ENCODE data around the gene ACOX3.

ACOX3 gene

GRCh38 chr4:8404791-8405515, 35.6 kb downstream of the ACOX3 start:
- DNase-seq (ENCODE audit: low read depth): no peak

GRCh38 chr4:8403976-8404375, 36.5 kb downstream of the ACOX3 start:
- no peak for DNase-seq (ENCODE audit: low read depth)

- DNase-seq (ENCODE audit: low read depth): peak; percentile 34
Measured at GRCh38 chr4:8403173-8403753, 37.3 kb downstream of the ACOX3 start.

GRCh38 chr4:8402640-8403039, 37.9 kb downstream of the ACOX3 start:
- DNase-seq (ENCODE audit: low read depth): no peak

- DNase-seq (ENCODE audit: low read depth): no peak
Measured at GRCh38 chr4:8402181-8402597, 38.3 kb downstream of the ACOX3 start.

- no peak for DNase-seq (ENCODE audit: low read depth)
Measured at GRCh38 chr4:8401665-8402064, 38.9 kb downstream of the ACOX3 start.

GRCh38 chr4:8400632-8401325, 39.7 kb downstream of the ACOX3 start:
- DNase-seq (ENCODE audit: low read depth): no peak

- no peak for DNase-seq (ENCODE audit: low read depth)
Measured at GRCh38 chr4:8399298-8399697, 41.2 kb downstream of the ACOX3 start.

GRCh38 chr4:8398347-8398746, 42.2 kb downstream of the ACOX3 start:
- DNase-seq (ENCODE audit: low read depth): no peak

GRCh38 chr4:8396762-8397406, 43.6 kb downstream of the ACOX3 start:
- no peak for DNase-seq (ENCODE audit: low read depth)

GRCh38 chr4:8395504-8396296, 44.8 kb downstream of the ACOX3 start:
- no peak for DNase-seq (ENCODE audit: low read depth)

- no peak for DNase-seq (ENCODE audit: low read depth)
Measured at GRCh38 chr4:8394806-8395205, 45.7 kb downstream of the ACOX3 start.

- DNase-seq (ENCODE audit: low read depth): no peak
Measured at GRCh38 chr4:8394061-8394519, 46.4 kb downstream of the ACOX3 start.

- no peak for DNase-seq (ENCODE audit: low read depth)
Measured at GRCh38 chr4:8393593-8394038, 46.9 kb downstream of the ACOX3 start.

GRCh38 chr4:8392591-8393190, 47.8 kb downstream of the ACOX3 start:
- no peak for DNase-seq (ENCODE audit: low read depth)

- DNase-seq (ENCODE audit: low read depth): no peak
Measured at GRCh38 chr4:8391972-8392371, 48.6 kb downstream of the ACOX3 start.

- no peak for DNase-seq (ENCODE audit: low read depth)
Measured at GRCh38 chr4:8391071-8391470, 49.5 kb downstream of the ACOX3 start.

GRCh38 chr4:8390577-8390976, 49.9 kb downstream of the ACOX3 start:
- no peak for DNase-seq (ENCODE audit: low read depth)

- DNase-seq (ENCODE audit: low read depth): no peak
Measured at GRCh38 chr4:8388528-8388870, 52.0 kb downstream of the ACOX3 start.

- no peak for DNase-seq (ENCODE audit: low read depth)
Measured at GRCh38 chr4:8387615-8388527, 52.7 kb downstream of the ACOX3 start.
